ENCODE results near the gene S100PBP.

Gene S100PBP

GRCh38 chr1:32816676-32817158, 736 bp upstream of the S100PBP start:
- H4K8ac ChIP-seq (ENCODE audit: low read length) = peak overlapping the region; percentile 84
- H3K23ac ChIP-seq (ENCODE audit: low read length in 2 of 2) = peak overlapping the region in 1 of 2 experiments; percentile 32
- H3K4ac ChIP-seq (ENCODE audit: low read depth in 1 of 2, low read length in 2 of 2) = peak overlapping the region; percentile 73 to 77
- peaks cover 3 to 6% of the 10 kb centered on the region in 2 experiments for H3K36me3 ChIP-seq (ENCODE audit: control insufficient read depth in 1 of 2, insufficient read depth in 2 of 2, low read depth in 1 of 2, low read length in 2 of 2)
- H4K91ac ChIP-seq (ENCODE audit: low read length) = peak overlapping the region; percentile 91
- peak overlapping the region; percentile 19 to 57 for H3K14ac ChIP-seq (ENCODE audit: low read length in 2 of 2)
- H3K4me2 ChIP-seq (ENCODE audit: low read length, poor library complexity, severe bottlenecking) = peak overlapping the region; percentile 64
- H3K4me1 ChIP-seq (ENCODE audit: control insufficient read depth, insufficient read depth, low read depth, low read length) = peaks cover 10% of the 10 kb centered on the region
- peak overlapping the region; percentile 86 to 90 for H3K4me3 ChIP-seq (ENCODE audit: insufficient read depth in 1 of 2, low read depth in 1 of 2, low read length in 2 of 2)
- peak overlapping the region; percentile 98 for H3K9ac ChIP-seq (ENCODE audit: low read length)
- H3K27ac ChIP-seq (ENCODE audit: low read length, poor library complexity, severe bottlenecking) = peak overlapping the region; percentile 90
- peak overlapping the region; percentile 87 for H2BK15ac ChIP-seq (ENCODE audit: low read depth, poor library complexity, severe bottlenecking)
- H3K27me3 ChIP-seq (ENCODE audit: control insufficient read depth in 1 of 2, insufficient read depth in 1 of 2, low read length in 2 of 2) = no peaks in the 10 kb centered on the region
- DNase-seq = no peak
- peaks cover 7% of the 10 kb centered on the region for H3K79me1 ChIP-seq (replicated peaks; ENCODE audit: low read length, poor library complexity, severe bottlenecking)
- WGBS = 0% methylated on average over 15 of the region's 15 CpGs
- H2BK120ac ChIP-seq (ENCODE audit: low read depth, low read length) = peak overlapping the region; percentile 79
- H2AK5ac ChIP-seq (ENCODE audit: low read length, severe bottlenecking) = peak overlapping the region; percentile 93
- H2BK5ac ChIP-seq (ENCODE audit: low read depth, low read length, poor library complexity, severe bottlenecking) = peak overlapping the region; percentile 93
- peak overlapping the region; percentile 73 to 80 for H3K18ac ChIP-seq (ENCODE audit: low read depth in 1 of 2, low read length in 2 of 2)
- no peaks in the 10 kb centered on the region for H3K9me3 ChIP-seq (ENCODE audit: control insufficient read depth, low read length)
- H2AFZ ChIP-seq (ENCODE audit: low read depth, low read length) = peak overlapping the region; percentile 66
- H2BK12ac ChIP-seq (ENCODE audit: low read length in 2 of 2) = peak overlapping the region; percentile 67 to 77

GRCh38 chr1:32817815-32818786, 648 bp downstream of the S100PBP start:
- Histone ChIP-seq H2BK120ac (ENCODE audit: low read depth, low read length) (peak overlapping the region; percentile 19), H2AK5ac (ENCODE audit: low read length, severe bottlenecking) (no peak overlapping the region), H3K27ac (ENCODE audit: low read length, poor library complexity, severe bottlenecking) (peak overlapping the region; percentile 78), H3K79me1 (replicated peaks; ENCODE audit: low read length, poor library complexity, severe bottlenecking) (peaks cover 7% of the 10 kb centered on the region), H4K91ac (ENCODE audit: low read length) (peak overlapping the region; percentile 97), H3K4ac (ENCODE audit: low read depth in 1 of 2, low read length in 2 of 2) (peak overlapping the region; percentile 92 to 99), H3K23ac (ENCODE audit: low read length in 2 of 2) (no peak overlapping the region), H2AFZ (ENCODE audit: low read depth, low read length) (peak overlapping the region; percentile 30), H2BK12ac (ENCODE audit: low read length in 2 of 2) (peak overlapping the region in 1 of 2 experiments; percentile 4), H3K9me3 (ENCODE audit: control insufficient read depth, low read length) (no peaks in the 10 kb centered on the region), H4K8ac (ENCODE audit: low read length) (peak overlapping the region; percentile 91), H3K27me3 (ENCODE audit: control insufficient read depth in 1 of 2, insufficient read depth in 1 of 2, low read length in 2 of 2) (no peaks in the 10 kb centered on the region), H3K14ac (ENCODE audit: low read length in 2 of 2) (peak overlapping the region in 1 of 2 experiments; percentile 56), H3K4me3 (ENCODE audit: insufficient read depth in 1 of 2, low read depth in 1 of 2, low read length in 2 of 2) (peak overlapping the region; percentile 90 to 96), H3K9ac (ENCODE audit: low read length) (peak overlapping the region; percentile 98), H3K18ac (ENCODE audit: low read depth in 1 of 2, low read length in 2 of 2) (peak overlapping the region; percentile 91 to 93), H2BK15ac (ENCODE audit: low read depth, poor library complexity, severe bottlenecking) (peak overlapping the region; percentile 86), H3K4me1 (ENCODE audit: control insufficient read depth, insufficient read depth, low read depth, low read length) (peaks cover 10% of the 10 kb centered on the region), H3K36me3 (ENCODE audit: control insufficient read depth in 1 of 2, insufficient read depth in 2 of 2, low read depth in 1 of 2, low read length in 2 of 2) (peaks cover 3 to 6% of the 10 kb centered on the region in 2 experiments), H2BK5ac (ENCODE audit: low read depth, low read length, poor library complexity, severe bottlenecking) (peak overlapping the region; percentile 94), H3K4me2 (ENCODE audit: low read length, poor library complexity, severe bottlenecking) (peak overlapping the region; percentile 77)
- WGBS = 2% methylated on average over 51 of the region's 51 CpGs
- peak; percentile 70 for DNase-seq

- Histone ChIP-seq H3K4me3 (ENCODE audit: insufficient read depth in 1 of 2, low read depth in 1 of 2, low read length in 2 of 2) (peak overlapping the region in 1 of 2 experiments; percentile 90), H2BK15ac (ENCODE audit: low read depth, poor library complexity, severe bottlenecking) (no peak overlapping the region), H3K9me3 (ENCODE audit: control insufficient read depth, low read length) (no peaks in the 10 kb centered on the region), H2BK12ac (ENCODE audit: low read length in 2 of 2) (no peak overlapping the region), H2BK5ac (ENCODE audit: low read depth, low read length, poor library complexity, severe bottlenecking) (no peak overlapping the region), H2AFZ (ENCODE audit: low read depth, low read length) (no peak overlapping the region), H3K18ac (ENCODE audit: low read depth in 1 of 2, low read length in 2 of 2) (no peak overlapping the region), H3K9ac (ENCODE audit: low read length) (peak overlapping the region; percentile 98), H3K27me3 (ENCODE audit: control insufficient read depth in 1 of 2, insufficient read depth in 1 of 2, low read length in 2 of 2) (no peaks in the 10 kb centered on the region), H2BK120ac (ENCODE audit: low read depth, low read length) (no peak overlapping the region), H3K4me2 (ENCODE audit: low read length, poor library complexity, severe bottlenecking) (peak overlapping the region; percentile 77), H3K4ac (ENCODE audit: low read depth in 1 of 2, low read length in 2 of 2) (peak overlapping the region in 1 of 2 experiments; percentile 39), H3K23ac (ENCODE audit: low read length in 2 of 2) (peak overlapping the region; percentile 59 to 73), H3K4me1 (ENCODE audit: control insufficient read depth, insufficient read depth, low read depth, low read length) (peaks cover 10% of the 10 kb centered on the region), H3K14ac (ENCODE audit: low read length in 2 of 2) (no peak overlapping the region), H3K79me1 (replicated peaks; ENCODE audit: low read length, poor library complexity, severe bottlenecking) (peaks cover 7% of the 10 kb centered on the region), H4K91ac (ENCODE audit: low read length) (no peak overlapping the region), H3K27ac (ENCODE audit: low read length, poor library complexity, severe bottlenecking) (peak overlapping the region; percentile 4), H3K36me3 (ENCODE audit: control insufficient read depth in 1 of 2, insufficient read depth in 2 of 2, low read depth in 1 of 2, low read length in 2 of 2) (peaks cover 3 to 6% of the 10 kb centered on the region in 2 experiments), H2AK5ac (ENCODE audit: low read length, severe bottlenecking) (no peak overlapping the region), H4K8ac (ENCODE audit: low read length) (no peak overlapping the region)
- DNase-seq = no peak
- WGBS = 77% methylated on average over 9 of the region's 11 CpGs
Measured at GRCh38 chr1:32818804-32819541, 1.5 kb downstream of the S100PBP start.
